Activated CD4-positive, alpha-beta memory T cell treated with anti-CD3 and anti-CD28 coated beads, Interleukin-2, amount 10 ng/mL, durations not matched to agents 7 days and 5 days (primary cell): ENCODE data around the gene QRFP. TPM values are rescaled to one million over a fixed set of nuclear protein-coding genes. Genes with fewer than 3 reads are reported as not detected.
A peak's percentile ranks its signal among the peaks of the same experiment; 100 is the strongest.

Experiments used
- CTCF ChIA-PET: fragments of 350-600 bp; sonication (Branson Sonifier 250); formaldehyde crosslinking; loops from one replicate; lab custom pipeline; 2021; ENCODE audit warnings: antibody characterized with exemption, inconsistent platforms; lab: Charles Lee
- POLR2A ChIA-PET: fragments of 350-600 bp; sonication (Branson Sonifier 250); formaldehyde crosslinking; loops from one replicate; lab custom pipeline; 2021; ENCODE audit warnings: antibody characterized with exemption; lab: Charles Lee
- DNase-seq: peaks from one replicate; pipeline ENCODE4 v3.0.0-alpha.2; 2020
- H3K27ac Mint-ChIP-seq: one replicate; pipeline ENCODE4 v1.8.0; 2021; ENCODE audit warnings: mild to moderate bottlenecking, mixed read lengths
- H3K27me3 Mint-ChIP-seq: one replicate; pipeline ENCODE4 v1.8.0; 2021; ENCODE audit warnings: mixed read lengths
- H3K36me3 Mint-ChIP-seq: one replicate; pipeline ENCODE4 v1.8.0; 2021; ENCODE audit warnings: low read depth, mixed read lengths
- H3K4me1 Mint-ChIP-seq: one replicate; pipeline ENCODE4 v1.8.0; 2021; ENCODE audit warnings: mixed read lengths
- H3K4me3 Mint-ChIP-seq: one replicate; pipeline ENCODE4 v1.8.0; 2021; ENCODE audit warnings: mild to moderate bottlenecking, mixed read lengths
- H3K9me3 Mint-ChIP-seq: one replicate; pipeline ENCODE4 v1.8.0; 2021; ENCODE audit warnings: mixed read lengths
- total RNA-seq, 2 experiments: library from RNA; stranded (reverse); gene quantifications; one replicate each; pipeline ENCODE4 v1.2.3, GENCODE V29; 2021

Gene QRFP
- total RNA-seq, 2 experiments from 2014 or later, result not detected

GRCh38 chr9:130868230-130868629 is 28.4 kb downstream of the QRFP start:
- Mint-ChIP-seq H3K4me3 (no peak overlapping the region), H3K9me3 (no peaks in the 10 kb centered on the region), H3K4me1 (no peaks in the 10 kb centered on the region), H3K27ac (no peak overlapping the region), H3K36me3 (peaks cover 4% of the 10 kb centered on the region), H3K27me3 (no peaks in the 10 kb centered on the region)
- ChIA-PET POLR2A (no interaction called here), CTCF (interaction anchor here (0.7 to 5.6 kb wide), 7 partner anchors 13 to 276 kb away, joined by 3 to 44 read pairs (median 4); no protein-coding TSS in a partner anchor)
- DNase-seq, result no peak

- no peak for DNase-seq
- ChIA-PET CTCF (interaction anchor here (0.6 to 5.6 kb wide), 11 partner anchors 13 to 698 kb away, joined by 3 to 44 read pairs (median 4); no protein-coding TSS in a partner anchor), POLR2A (no interaction called here)
- Mint-ChIP-seq H3K36me3 (no peaks in the 10 kb centered on the region), H3K4me3 (no peak overlapping the region), H3K27ac (no peak overlapping the region), H3K4me1 (no peaks in the 10 kb centered on the region), H3K27me3 (no peaks in the 10 kb centered on the region), H3K9me3 (no peaks in the 10 kb centered on the region)
These were observed 29.1 kb downstream of the QRFP start for GRCh38 chr9:130867556-130867955.

GRCh38 chr9:130866474-130866965 is 30.1 kb downstream of the QRFP start:
- DNase-seq, result peak; percentile 58
- Mint-ChIP-seq H3K9me3 (no peaks in the 10 kb centered on the region), H3K27ac (no peak overlapping the region), H3K4me3 (no peak overlapping the region), H3K36me3 (no peaks in the 10 kb centered on the region), H3K27me3 (no peaks in the 10 kb centered on the region), H3K4me1 (no peaks in the 10 kb centered on the region)
- POLR2A ChIA-PET, result interaction anchor here (0.5 kb wide), 1 partner anchor 410 kb away, joined by 3 read pairs; no protein-coding TSS in a partner anchor
- CTCF ChIA-PET, result interaction anchor here (0.8 to 5.6 kb wide), 16 partner anchors 10 to 180 kb away, joined by 3 to 44 read pairs (median 4); partner anchors contain the start of gene EXOSC2

GRCh38 chr9:130865921-130866320 is 30.7 kb downstream of the QRFP start:
- Mint-ChIP-seq H3K4me1 (no peaks in the 10 kb centered on the region), H3K27me3 (no peaks in the 10 kb centered on the region), H3K27ac (no peak overlapping the region), H3K9me3 (no peaks in the 10 kb centered on the region), H3K36me3 (no peaks in the 10 kb centered on the region), H3K4me3 (no peak overlapping the region)
- ChIA-PET POLR2A (interaction anchor here (0.5 kb wide), 1 partner anchor 409 kb away, joined by 3 read pairs; no protein-coding TSS in a partner anchor), CTCF (interaction anchor here (0.6 to 5.6 kb wide), 19 partner anchors 11 to 1015 kb away, joined by 3 to 44 read pairs (median 4); partner anchors contain the start of gene EXOSC2)
- no peak for DNase-seq

GRCh38 chr9:130864541-130864940 is 32.1 kb downstream of the QRFP start:
- H3K27ac Mint-ChIP-seq, result no peak overlapping the region
- ChIA-PET POLR2A (no interaction called here), CTCF (interaction anchor here (0.6 to 5.6 kb wide), 9 partner anchors 11 to 183 kb away, joined by 3 to 44 read pairs (median 4); no protein-coding TSS in a partner anchor)
- no peaks in the 10 kb centered on the region for H3K36me3 Mint-ChIP-seq
- no peak overlapping the region for H3K4me3 Mint-ChIP-seq
- H3K9me3 Mint-ChIP-seq, result no peaks in the 10 kb centered on the region
- H3K27me3 Mint-ChIP-seq, result no peaks in the 10 kb centered on the region
- DNase-seq, result no peak
- no peaks in the 10 kb centered on the region for H3K4me1 Mint-ChIP-seq

- no peak overlapping the region for H3K4me3 Mint-ChIP-seq
- H3K27ac Mint-ChIP-seq, result no peak overlapping the region
- H3K27me3 Mint-ChIP-seq, result no peaks in the 10 kb centered on the region
- H3K4me1 Mint-ChIP-seq, result no peaks in the 10 kb centered on the region
- ChIA-PET POLR2A (no interaction called here), CTCF (interaction anchor here (0.6 to 1.7 kb wide), 6 partner anchors 8 to 161 kb away, joined by 3 to 8 read pairs (median 4); no protein-coding TSS in a partner anchor)
- H3K9me3 Mint-ChIP-seq, result no peaks in the 10 kb centered on the region
- no peaks in the 10 kb centered on the region for H3K36me3 Mint-ChIP-seq
- DNase-seq, result no peak
These were observed 33.9 kb downstream of the QRFP start for GRCh38 chr9:130862747-130863146.

- no peak overlapping the region for H3K4me3 Mint-ChIP-seq
- no peaks in the 10 kb centered on the region for H3K36me3 Mint-ChIP-seq
- no peak for DNase-seq
- no peak overlapping the region for H3K27ac Mint-ChIP-seq
- ChIA-PET POLR2A (no interaction called here), CTCF (interaction anchor here (0.6 to 1.7 kb wide), 6 partner anchors 8 to 161 kb away, joined by 3 to 8 read pairs (median 4); no protein-coding TSS in a partner anchor)
- no peaks in the 10 kb centered on the region for H3K27me3 Mint-ChIP-seq
- no peaks in the 10 kb centered on the region for H3K4me1 Mint-ChIP-seq
- H3K9me3 Mint-ChIP-seq, result no peaks in the 10 kb centered on the region
These were observed 34.4 kb downstream of the QRFP start for GRCh38 chr9:130862217-130862616.

- ChIA-PET CTCF (interaction anchor here (0.7 to 1.7 kb wide), 4 partner anchors 15 to 155 kb away, joined by 3 to 5 read pairs (median 4); no protein-coding TSS in a partner anchor), POLR2A (no interaction called here)
- no peak overlapping the region for H3K27ac Mint-ChIP-seq
- DNase-seq, result no peak
- H3K4me1 Mint-ChIP-seq, result no peaks in the 10 kb centered on the region
- H3K36me3 Mint-ChIP-seq, result no peaks in the 10 kb centered on the region
- no peaks in the 10 kb centered on the region for H3K27me3 Mint-ChIP-seq
- H3K4me3 Mint-ChIP-seq, result no peak overlapping the region
- H3K9me3 Mint-ChIP-seq, result no peaks in the 10 kb centered on the region
These were observed 35.0 kb downstream of the QRFP start for GRCh38 chr9:130861372-130862180.

GRCh38 chr9:130860458-130861316 is 35.9 kb downstream of the QRFP start:
- no peak overlapping the region for H3K4me3 Mint-ChIP-seq
- H3K9me3 Mint-ChIP-seq, result no peaks in the 10 kb centered on the region
- no peaks in the 10 kb centered on the region for H3K36me3 Mint-ChIP-seq

GRCh38 chr9:130858739-130859705 is 37.6 kb downstream of the QRFP start:
- POLR2A ChIA-PET, result no interaction called here
- no peaks in the 10 kb centered on the region for H3K27me3 Mint-ChIP-seq
- no peaks in the 10 kb centered on the region for H3K4me1 Mint-ChIP-seq
- H3K9me3 Mint-ChIP-seq, result no peaks in the 10 kb centered on the region
- no peak for DNase-seq
- no peak overlapping the region for H3K27ac Mint-ChIP-seq
- H3K4me3 Mint-ChIP-seq, result no peak overlapping the region
- no peaks in the 10 kb centered on the region for H3K36me3 Mint-ChIP-seq
- CTCF ChIA-PET, result interaction anchor here (0.6 kb wide), 3 partner anchors 149 to 1327 kb away, joined by 3 read pairs; no protein-coding TSS in a partner anchor

More at GRCh38 chr9:130860458-130861316, 35.9 kb downstream of the QRFP start:
- no peaks in the 10 kb centered on the region for H3K27me3 Mint-ChIP-seq
- no peak for DNase-seq
- POLR2A ChIA-PET, result no interaction called here
- CTCF ChIA-PET, result no interaction called here
- H3K27ac Mint-ChIP-seq, result no peak overlapping the region
- no peaks in the 10 kb centered on the region for H3K4me1 Mint-ChIP-seq

GRCh38 chr9:130857864-130858738 is 38.5 kb downstream of the QRFP start:
- H3K4me3 Mint-ChIP-seq, result no peak overlapping the region
- H3K9me3 Mint-ChIP-seq, result no peaks in the 10 kb centered on the region
- no peaks in the 10 kb centered on the region for H3K36me3 Mint-ChIP-seq
- H3K27ac Mint-ChIP-seq, result no peak overlapping the region
- ChIA-PET POLR2A (no interaction called here), CTCF (interaction anchor here (0.6 kb wide), 1 partner anchor 196 kb away, joined by 3 read pairs; no protein-coding TSS in a partner anchor)
- H3K27me3 Mint-ChIP-seq, result no peaks in the 10 kb centered on the region
- no peaks in the 10 kb centered on the region for H3K4me1 Mint-ChIP-seq
- no peak for DNase-seq
